Epithelial cell of proximal tubule (primary cell): Measurements from ENCODE around the gene KANSL1. TPM values are rescaled to one million over a fixed set of nuclear protein-coding genes. Genes with fewer than 3 reads are reported as not detected.

Experiments used
- DNase-seq: peaks from one replicate; pipeline ENCODE4 v3.0.0-alpha.2; 2011; ENCODE audit warnings: low read depth
- H3K4me3 ChIP-seq: 2 replicates; pipeline ENCODE4 v1.5.1; 2011; ENCODE audit warnings: low read depth, mild to moderate bottlenecking, low read length
- total RNA-seq: library from RNA; depleted of rRNA; stranded (reverse); fragments of >200 nt; gene quantifications from 2 replicates; pipeline ENCODE4 v1.2.3, GENCODE V29; 2015
- TF ChIP-seq, protein P1 (sequence below): conservative IDR thresholded peaks from 2 replicates; pipeline ENCODE4 v1.5.1; 2012; ENCODE audit warnings: low read depth, mild to moderate bottlenecking, low read length

The KANSL1 gene
- total RNA-seq, 1 donor from 2014 or later: 33.2 TPM

DNA sequence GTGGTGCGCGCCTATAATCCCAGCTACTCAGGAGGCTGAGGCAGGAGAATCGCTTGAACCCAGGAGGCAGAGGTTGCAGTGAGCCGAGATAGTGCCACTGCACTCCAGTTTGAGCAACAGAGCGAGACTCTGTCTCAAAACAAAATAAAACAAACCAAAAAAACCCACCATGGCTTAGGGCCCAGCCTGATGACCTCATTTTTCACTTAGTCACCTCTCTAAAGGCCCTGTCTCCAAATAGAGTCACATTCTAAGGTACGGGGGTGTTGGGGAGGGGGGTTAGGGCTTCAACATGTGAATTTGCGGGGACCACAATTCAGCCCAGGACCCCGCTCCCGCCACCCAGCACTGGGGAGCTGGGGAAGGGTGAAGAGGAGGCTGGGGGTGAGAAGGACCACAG, 195.6 kb downstream of the KANSL1 start:
- TF ChIP-seq, protein P1, sequence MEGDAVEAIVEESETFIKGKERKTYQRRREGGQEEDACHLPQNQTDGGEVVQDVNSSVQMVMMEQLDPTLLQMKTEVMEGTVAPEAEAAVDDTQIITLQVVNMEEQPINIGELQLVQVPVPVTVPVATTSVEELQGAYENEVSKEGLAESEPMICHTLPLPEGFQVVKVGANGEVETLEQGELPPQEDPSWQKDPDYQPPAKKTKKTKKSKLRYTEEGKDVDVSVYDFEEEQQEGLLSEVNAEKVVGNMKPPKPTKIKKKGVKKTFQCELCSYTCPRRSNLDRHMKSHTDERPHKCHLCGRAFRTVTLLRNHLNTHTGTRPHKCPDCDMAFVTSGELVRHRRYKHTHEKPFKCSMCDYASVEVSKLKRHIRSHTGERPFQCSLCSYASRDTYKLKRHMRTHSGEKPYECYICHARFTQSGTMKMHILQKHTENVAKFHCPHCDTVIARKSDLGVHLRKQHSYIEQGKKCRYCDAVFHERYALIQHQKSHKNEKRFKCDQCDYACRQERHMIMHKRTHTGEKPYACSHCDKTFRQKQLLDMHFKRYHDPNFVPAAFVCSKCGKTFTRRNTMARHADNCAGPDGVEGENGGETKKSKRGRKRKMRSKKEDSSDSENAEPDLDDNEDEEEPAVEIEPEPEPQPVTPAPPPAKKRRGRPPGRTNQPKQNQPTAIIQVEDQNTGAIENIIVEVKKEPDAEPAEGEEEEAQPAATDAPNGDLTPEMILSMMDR: no peak
- no peak overlapping the region for H3K4me3 ChIP-seq
- no peak for DNase-seq

DNA sequence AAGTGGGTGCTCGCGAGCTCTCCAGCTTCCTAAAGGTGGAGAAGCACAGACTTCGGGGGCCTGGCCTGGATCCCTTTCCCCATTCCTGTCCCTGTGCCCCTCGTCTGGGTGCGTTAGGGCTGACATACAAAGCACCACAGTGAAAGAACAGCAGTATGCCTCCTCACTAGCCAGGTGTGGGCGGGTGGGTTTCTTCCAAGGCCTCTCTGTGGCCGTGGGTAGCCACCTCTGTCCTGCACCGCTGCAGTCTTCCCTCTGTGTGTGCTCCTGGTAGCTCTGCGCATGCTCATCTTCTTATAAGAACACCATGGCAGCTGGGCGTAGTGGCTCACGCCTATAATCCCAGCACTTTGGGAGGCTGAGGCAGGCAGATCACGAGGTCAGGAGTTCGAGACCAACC, 196.1 kb downstream of the KANSL1 start:
- no peak for DNase-seq
- no peak overlapping the region for H3K4me3 ChIP-seq
- TF ChIP-seq, protein P1: no peak

DNA sequence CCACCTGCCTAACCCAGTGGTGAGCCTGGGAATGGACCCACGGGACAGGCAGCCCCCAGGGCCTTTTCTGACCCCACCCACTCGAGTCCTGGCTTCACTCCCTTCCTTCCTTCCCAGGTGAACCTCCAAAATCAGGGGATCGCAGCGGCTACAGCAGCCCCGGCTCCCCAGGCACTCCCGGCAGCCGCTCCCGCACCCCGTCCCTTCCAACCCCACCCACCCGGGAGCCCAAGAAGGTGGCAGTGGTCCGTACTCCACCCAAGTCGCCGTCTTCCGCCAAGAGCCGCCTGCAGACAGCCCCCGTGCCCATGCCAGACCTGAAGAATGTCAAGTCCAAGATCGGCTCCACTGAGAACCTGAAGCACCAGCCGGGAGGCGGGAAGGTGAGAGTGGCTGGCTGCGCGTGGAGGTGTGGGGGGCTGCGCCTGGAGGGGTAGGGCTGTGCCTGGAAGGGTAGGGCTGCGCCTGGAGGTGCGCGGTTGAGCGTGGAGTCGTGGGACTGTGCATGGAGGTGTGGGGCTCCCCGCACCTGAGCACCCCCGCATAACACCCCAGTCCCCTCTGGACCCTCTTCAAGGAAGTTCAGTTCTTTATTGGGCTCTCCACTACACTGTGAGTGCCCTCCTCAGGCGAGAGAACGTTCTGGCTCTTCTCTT, 196.8 kb downstream of the KANSL1 start:
- TF ChIP-seq, protein P1: no peak
- no peak for DNase-seq
- H3K4me3 ChIP-seq: no peak overlapping the region

DNA sequence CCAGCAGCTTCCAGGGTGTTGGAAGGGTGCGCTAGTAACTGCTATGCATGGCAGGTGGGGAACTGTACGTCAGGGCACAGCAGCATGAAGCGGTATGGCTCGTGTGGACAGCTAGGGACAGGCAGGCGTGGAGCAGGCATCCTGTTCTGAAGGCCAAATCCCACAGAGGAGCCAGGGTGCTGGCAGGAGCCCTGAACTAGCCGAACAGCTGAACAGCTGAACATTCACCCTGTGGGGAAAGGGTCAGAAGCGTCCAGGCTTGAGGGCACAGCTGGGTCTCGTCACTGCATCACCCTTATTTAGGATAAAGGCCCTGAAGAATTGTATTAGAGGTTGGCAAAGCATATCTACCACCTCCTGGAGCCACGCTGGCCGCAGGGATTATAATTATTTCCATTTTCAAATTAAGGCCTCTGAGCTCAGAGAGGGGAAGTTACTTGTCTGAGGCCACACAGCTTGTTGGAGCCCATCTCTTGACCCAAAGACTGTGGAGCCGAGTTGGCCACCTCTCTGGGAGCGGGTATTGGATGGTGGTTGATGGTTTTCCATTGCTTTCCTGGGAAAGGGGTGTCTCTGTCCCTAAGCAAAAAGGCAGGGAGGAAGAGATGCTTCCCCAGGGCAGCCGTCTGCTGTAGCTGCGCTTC, 197.5 kb downstream of the KANSL1 start:
- no peak overlapping the region for H3K4me3 ChIP-seq
- TF ChIP-seq, protein P1: no peak
- DNase-seq: no peak

DNA sequence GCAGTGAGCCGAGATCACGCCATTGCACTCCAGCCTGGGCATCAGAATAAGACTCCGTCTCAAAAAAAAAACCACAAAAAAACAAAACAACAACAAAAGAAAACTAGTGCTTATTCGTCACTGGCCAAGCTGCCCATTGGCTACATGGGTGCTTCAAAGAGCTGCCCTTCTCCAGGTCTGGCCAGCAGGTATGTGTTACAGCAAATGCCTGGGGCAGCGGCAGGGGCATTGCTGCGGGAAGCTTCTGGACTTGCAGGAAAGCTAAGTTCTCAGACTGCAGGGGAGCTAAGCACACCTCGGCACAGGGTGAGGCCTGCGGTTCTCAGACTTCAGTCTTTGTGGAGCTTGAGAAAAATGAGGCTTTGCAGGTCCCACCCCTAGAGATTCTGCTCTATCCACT, 198.2 kb downstream of the KANSL1 start:
- TF ChIP-seq, protein P1: no peak
- DNase-seq: no peak
- H3K4me3 ChIP-seq: no peak overlapping the region

DNA sequence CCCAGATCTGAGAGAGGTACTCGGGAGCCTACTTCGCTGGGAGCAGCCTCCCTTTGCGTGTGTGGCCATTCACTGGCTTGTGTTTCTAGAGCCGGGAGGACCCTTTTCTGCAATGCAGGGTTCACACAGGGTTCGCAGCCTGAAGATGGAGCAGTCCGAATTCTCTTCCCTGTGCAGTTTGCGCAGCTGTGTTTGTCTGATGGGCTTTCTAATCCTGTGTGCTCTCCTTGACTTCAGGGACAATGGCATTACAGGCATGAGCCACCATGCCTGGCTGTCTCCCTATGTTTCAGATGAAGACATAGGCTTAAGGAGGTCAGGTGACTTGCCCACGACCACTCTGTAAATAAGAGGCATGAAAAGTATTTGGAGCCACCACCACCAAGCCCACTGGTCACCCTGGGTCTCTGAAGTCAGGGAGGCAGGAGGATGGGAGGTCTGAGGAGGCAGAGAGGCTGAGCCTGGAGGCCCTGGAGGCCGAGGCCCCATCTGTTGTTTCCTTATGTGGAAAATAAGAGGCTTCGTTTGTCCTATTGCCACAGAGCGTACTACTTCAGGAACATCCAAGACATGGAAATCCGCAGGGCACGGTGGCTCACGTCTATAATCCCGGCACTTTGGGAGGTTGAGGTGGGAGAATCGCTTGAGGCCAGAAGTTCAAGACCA, 199.1 kb downstream of the KANSL1 start:
- no peak for DNase-seq
- TF ChIP-seq, protein P1: no peak
- no peak overlapping the region for H3K4me3 ChIP-seq
